K562 (cell line): ENCODE measurements around the gene RGMB. TPM values are rescaled to one million over a fixed set of nuclear protein-coding genes. Genes with fewer than 3 reads are reported as not detected.

ENCODE experiments used
- ATAC-seq: fragments of 200-7000 bp; cut with Tn5 transposase; 3 replicates; pipeline ENCODE4 v1.9.1; 2020; ENCODE audit warnings: moderate library complexity
- Bru-seq: library from RNA; stranded (reverse); fragments of 400-500 nt; gene quantifications from one replicate; lab custom pipeline; 2021; lab: Mats Ljungman, UMichigan
- BruChase-seq, 2 experiments: library from RNA; stranded (reverse); fragments of 400-500 nt; gene quantifications; one replicate each; lab custom pipeline; 2021; lab: Mats Ljungman, UMichigan
- BruUV-seq: library from RNA; stranded (reverse); fragments of 400-500 nt; replicated peaks from 2 replicates; lab custom pipeline; 2021; lab: Mats Ljungman, UMichigan
- CTCF ChIA-PET: fragments of 300-600 bp; formaldehyde crosslinking; extraction: SDS; loops from one replicate; lab custom pipeline; 2021; ENCODE audit warnings: low intra/inter-chr PET ratio; lab: Yijun Ruan, JAX
- POLR2A ChIA-PET: fragments of 300-600, 350-650 bp; sonication (Branson Sonifier 250); formaldehyde crosslinking; extraction: SDS; loops from one replicate; lab custom pipeline; 2021; ENCODE audit warnings: antibody characterized with exemption, inconsistent platforms; lab: Yijun Ruan, JAX
- DNase-seq, 4 experiments: peaks; one replicate each; pipeline versions ENCODE4 v3.0.0 to v3.0.0-alpha.2; 2011 to 2018; ENCODE audit warnings: low spot score in 3 of 4, mixed read lengths in 3 of 4; ENCODE audit errors: extremely low read depth in 1 of 4
- FAIRE-seq: peaks from 2 replicates; lab custom pipeline; 2011; peaks lifted over from hg19 to GRCh38; lab: Jason Lieb, UNC
- H2AFZ ChIP-seq: 2 replicates; pipeline ENCODE4 v1.6.0; 2011; ENCODE audit warnings: low read depth, low read length, control low read depth, inconsistent platforms
- H3K27ac ChIP-seq: fragments of 200-600 bp; 3 replicates; pipeline ENCODE4 v1.8.0; 2011; ENCODE audit warnings: low read depth, mild to moderate bottlenecking, control low read depth, inconsistent platforms, low read length, moderate library complexity, mixed read lengths; ENCODE audit errors: extremely low read depth
- H3K27me3 ChIP-seq, 2 experiments: fragments of 300-600 bp in 1 of 2; 2 replicates in 1 of 2; 3 replicates in 1 of 2; pipeline versions ENCODE4 v1.6.0 to v1.8.0; 2011; ENCODE audit warnings: inconsistent platforms in 2 of 2, low read length in 2 of 2, mild to moderate bottlenecking in 1 of 2, mixed read lengths in 1 of 2, moderate library complexity in 1 of 2; ENCODE audit not compliant: control insufficient read depth in 2 of 2, insufficient read depth in 2 of 2
- H3K36me3 ChIP-seq: fragments of 300-600 bp; 3 replicates; pipeline ENCODE4 v1.8.0; 2011; ENCODE audit warnings: mild to moderate bottlenecking, low read length, inconsistent platforms; ENCODE audit not compliant: control insufficient read depth, insufficient read depth
- H3K4me1 ChIP-seq, 2 experiments: fragments of 200-600 bp in 1 of 2; replicated peaks in 1 of 2; 2 replicates in 1 of 2; 3 replicates in 1 of 2; pipeline versions ENCODE4 v1.5.1 to v1.8.0; 2011; ENCODE audit warnings: inconsistent platforms in 2 of 2, low read length in 2 of 2, mild to moderate bottlenecking in 1 of 2, mixed read lengths in 1 of 2, moderate library complexity in 1 of 2; ENCODE audit not compliant: control insufficient read depth in 2 of 2, insufficient read depth in 2 of 2
- H3K4me2 ChIP-seq: 2 replicates; pipeline ENCODE4 v1.6.1; 2011; ENCODE audit warnings: low read length, control low read depth, inconsistent platforms, mixed read lengths; ENCODE audit not compliant: insufficient read depth
- H3K4me3 ChIP-seq: fragments of 200-600 bp; sonication (generic), shearing (Covaris generic); 2 replicates; pipeline ENCODE4 v1.5.1; 2016; ENCODE audit warnings: control low read depth, inconsistent platforms
- H3K79me2 ChIP-seq: fragments of 200-600 bp; 3 replicates; pipeline ENCODE4 v1.8.0; 2011; ENCODE audit warnings: low read length, inconsistent platforms; ENCODE audit not compliant: control insufficient read depth, insufficient read depth
- H3K9ac ChIP-seq, 2 experiments: 2 replicates each; pipeline versions ENCODE4 v1.6.0 to v1.6.1; 2011; ENCODE audit warnings: low read depth in 2 of 2, low read length in 2 of 2, control low read depth in 1 of 2, inconsistent platforms in 1 of 2, mild to moderate bottlenecking in 1 of 2, mixed read lengths in 1 of 2; ENCODE audit not compliant: insufficient read depth in 1 of 2
- H3K9me1 ChIP-seq: one replicate; pipeline ENCODE4 v1.6.0; 2011; ENCODE audit warnings: inconsistent platforms, mild to moderate bottlenecking, low read length, moderate library complexity; ENCODE audit not compliant: control insufficient read depth, insufficient read depth
- H3K9me3 ChIP-seq: replicated peaks from 2 replicates; pipeline ENCODE4 v1.5.1; 2011; ENCODE audit warnings: low read depth, low read length, inconsistent platforms; ENCODE audit not compliant: control insufficient read depth, insufficient read depth
- H4K20me1 ChIP-seq: replicated peaks from 2 replicates; pipeline ENCODE4 v1.6.1; 2011; ENCODE audit warnings: low read length, inconsistent platforms, mixed read lengths; ENCODE audit not compliant: control insufficient read depth, insufficient read depth
- WGBS: fragments of 100-300 bp; shearing (Covaris generic); methylation state at CpG from one replicate; pipeline ENCODE4 v1.1.6; 2016; ENCODE audit warnings: low coverage, mixed read lengths; ENCODE audit not compliant: insufficient coverage; ENCODE audit errors: missing lambda C conversion rate; 5-methylcytosine and 5-hydroxymethylcytosine counted together
- in situ Hi-C: fragments of 300-500 bp; cut with MboI; formaldehyde crosslinking; loops from 4 replicates; pipeline ENCODE4 v1.15.0; 2018; ENCODE audit warnings: inconsistent platforms, mixed read lengths
- intact Hi-C: fragments of 100-400 bp; cut with micrococcal nuclease; formaldehyde crosslinking; loops from 2 replicates; pipeline ENCODE4 v1.14.2; 2022
- long read RNA-seq, 3 experiments: library from polyadenylated mRNA in 2 of 3; library from RNA in 1 of 3; unstranded in 2 of 3; stranded (forward) in 1 of 3; transcript quantifications; one replicate each; pipeline ENCODE4 v2.0.0, GENCODE V29; 2019 to 2022
- polyA minus RNA-seq, 3 experiments: library from RNA; depleted of rRNA, polyadenylated mRNA; stranded (reverse); fragments of >200 nt; gene quantifications; 2 replicates each; pipeline ENCODE4 v1.2.3, GENCODE V29; 2011
- polyA plus RNA-seq, 8 experiments: library from polyadenylated mRNA; depleted of rRNA in 4 of 8; stranded (reverse) in 5 of 8; unstranded in 3 of 8; fragments of >200 nt; fragmentation: Nextera tagmentation in 2 of 8; fragmentation: Illumina TruSeq in 1 of 8; extraction: Ambion mirVana in 2 of 8; extraction: Trizol in 1 of 8; gene quantifications; 2 replicates each; pipeline versions ENCODE4 v1.2.1 to v1.2.3, GENCODE V29; 2011 to 2014; ENCODE audit warnings: inconsistent platforms in 1 of 8, missing spikeins in 1 of 8
- total RNA-seq, 7 experiments: library from RNA; depleted of rRNA in 6 of 7; stranded (reverse); fragments of >200 nt in 6 of 7; fragmentation: Illumina TruSeq in 2 of 7; extraction: Trizol in 2 of 7; gene quantifications; 2 replicates each; pipeline versions ENCODE4 v1.2.1 to v1.2.3, GENCODE V29; 2011 to 2021; ENCODE audit warnings: low replicate concordance in 1 of 7
- TF ChIP-seq, protein P1 (sequence below): sonication (generic); formaldehyde crosslinking; IDR thresholded peaks from 2 replicates; pipeline ENCODE4 v1.9.0; 2022; ENCODE audit warnings: mild to moderate bottlenecking, missing genetic modification reagents
- TF ChIP-seq, protein P2 (sequence below): fragments of 450-650 bp; IDR thresholded peaks from 2 replicates; pipeline ENCODE4 v1.6.1; 2016

Gene RGMB, protein sequence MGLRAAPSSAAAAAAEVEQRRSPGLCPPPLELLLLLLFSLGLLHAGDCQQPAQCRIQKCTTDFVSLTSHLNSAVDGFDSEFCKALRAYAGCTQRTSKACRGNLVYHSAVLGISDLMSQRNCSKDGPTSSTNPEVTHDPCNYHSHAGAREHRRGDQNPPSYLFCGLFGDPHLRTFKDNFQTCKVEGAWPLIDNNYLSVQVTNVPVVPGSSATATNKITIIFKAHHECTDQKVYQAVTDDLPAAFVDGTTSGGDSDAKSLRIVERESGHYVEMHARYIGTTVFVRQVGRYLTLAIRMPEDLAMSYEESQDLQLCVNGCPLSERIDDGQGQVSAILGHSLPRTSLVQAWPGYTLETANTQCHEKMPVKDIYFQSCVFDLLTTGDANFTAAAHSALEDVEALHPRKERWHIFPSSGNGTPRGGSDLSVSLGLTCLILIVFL
- total RNA-seq (2011; cell fraction: chromatin; rRNA removed; ENCODE audit: low replicate concordance), result not detected in 2 replicates
- not detected in 2 replicates for total RNA-seq (2011; cell fraction: nucleolus; rRNA removed)
- total RNA-seq (2011; cell fraction: nucleoplasm; rRNA removed), result not detected in 2 replicates
- 0.08 TPM in 1 of 2 replicates, not detected in the other for total RNA-seq (2014; rRNA removed)
- not detected in 2 replicates for total RNA-seq (2014; rRNA removed; fragmentation: Illumina TruSeq; extraction: Trizol)
- not detected in 2 replicates for total RNA-seq (2015; rRNA removed; fragmentation: Illumina TruSeq; extraction: Trizol)
- 0.31 and 0.38 TPM in 2 replicates for total RNA-seq (2021)
- polyA plus RNA-seq (2011; rRNA removed), result not detected in 2 replicates
- not detected in 2 replicates for polyA plus RNA-seq (2011; cell fraction: cytosol; rRNA removed)
- 0.10 TPM in 1 of 2 replicates, not detected in the other for polyA plus RNA-seq (2011; cell fraction: nucleus; rRNA removed)
- polyA plus RNA-seq (2012), result 0.11 TPM in 1 of 2 replicates, not detected in the other
- polyA plus RNA-seq (2014; fragmentation: Illumina TruSeq; extraction: Trizol), result not detected in 2 replicates
- not detected for polyA plus RNA-seq (2014; fragmentation: Nextera tagmentation; extraction: Ambion mirVana)
- polyA plus RNA-seq (2014; rRNA removed), result 0.03 TPM in 1 of 2 replicates, not detected in the other
- polyA minus RNA-seq (2011; rRNA and poly(A)+ RNA removed), result not detected in 2 replicates
- not detected in 2 replicates for polyA minus RNA-seq (2011; cell fraction: cytosol; rRNA and poly(A)+ RNA removed)
- polyA minus RNA-seq (2011; cell fraction: nucleus; rRNA and poly(A)+ RNA removed), result 0.13 TPM in 1 of 2 replicates, not detected in the other
- percentile 18 among the genes with signal in this experiment for Bru-seq, nascent RNA
- BruChase-seq, experiment 1, labeled RNA remaining after a 2-hour chase, result percentile 23 among the genes with signal in this experiment
- BruChase-seq, experiment 2, labeled RNA remaining after a 6-hour chase, result percentile 26 among the genes with signal in this experiment
- long read RNA-seq, experiment 1, result 0 reads
- long read RNA-seq, experiment 2, result 0 reads
- long read RNA-seq, experiment 3, result 0 reads

DNA sequence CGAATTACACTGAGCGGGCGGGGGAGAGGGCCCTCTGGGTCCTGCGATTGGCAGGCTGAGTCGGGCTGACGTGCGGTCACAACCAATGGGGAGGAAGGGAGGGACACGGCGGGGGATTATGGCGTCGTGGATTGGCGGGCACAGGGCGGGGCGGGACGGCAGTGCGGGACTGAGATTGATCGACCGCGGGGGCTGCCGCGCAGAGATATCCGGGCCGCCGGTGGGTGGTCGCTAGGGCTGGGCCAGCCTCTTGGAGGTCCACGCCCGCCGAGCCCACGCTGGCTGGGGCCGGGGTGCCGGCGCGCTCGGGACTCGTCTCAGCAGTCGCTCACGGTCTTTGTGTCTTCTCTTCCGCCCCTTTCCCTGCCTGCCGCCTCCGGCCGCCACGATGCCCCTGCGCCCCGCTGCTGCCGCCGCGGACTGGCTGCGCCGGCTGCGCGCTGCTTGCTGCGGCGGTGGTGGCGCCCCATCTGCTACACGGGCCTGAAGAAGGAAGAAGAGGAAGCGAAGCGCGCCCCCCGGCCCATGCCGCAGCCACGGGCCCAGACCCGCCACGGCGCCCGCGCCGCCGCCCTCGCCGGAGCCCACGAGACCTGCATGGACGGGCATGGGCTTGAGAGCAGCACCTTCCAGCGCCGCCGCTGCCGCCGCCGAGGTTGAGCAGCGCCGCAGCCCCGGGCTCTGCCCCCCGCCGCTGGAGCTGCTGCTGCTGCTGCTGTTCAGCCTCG lies at the start of gene RGMB:
Gene RGMB, plus strand, starts transcription at position 200 of the 728 bp plus-strand sequence. Its CDS starts 408 bp downstream, at position 608.
- no peaks in the 10 kb centered on the region for H3K79me2 ChIP-seq
- no peak within 1 kb of the TSS for H2AFZ ChIP-seq
- no peaks in the 10 kb centered on the region for H3K36me3 ChIP-seq
- TF ChIP-seq, protein P1, sequence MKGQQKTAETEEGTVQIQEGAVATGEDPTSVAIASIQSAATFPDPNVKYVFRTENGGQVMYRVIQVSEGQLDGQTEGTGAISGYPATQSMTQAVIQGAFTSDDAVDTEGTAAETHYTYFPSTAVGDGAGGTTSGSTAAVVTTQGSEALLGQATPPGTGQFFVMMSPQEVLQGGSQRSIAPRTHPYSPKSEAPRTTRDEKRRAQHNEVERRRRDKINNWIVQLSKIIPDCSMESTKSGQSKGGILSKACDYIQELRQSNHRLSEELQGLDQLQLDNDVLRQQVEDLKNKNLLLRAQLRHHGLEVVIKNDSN, result no peak
- TF ChIP-seq, protein P2, sequence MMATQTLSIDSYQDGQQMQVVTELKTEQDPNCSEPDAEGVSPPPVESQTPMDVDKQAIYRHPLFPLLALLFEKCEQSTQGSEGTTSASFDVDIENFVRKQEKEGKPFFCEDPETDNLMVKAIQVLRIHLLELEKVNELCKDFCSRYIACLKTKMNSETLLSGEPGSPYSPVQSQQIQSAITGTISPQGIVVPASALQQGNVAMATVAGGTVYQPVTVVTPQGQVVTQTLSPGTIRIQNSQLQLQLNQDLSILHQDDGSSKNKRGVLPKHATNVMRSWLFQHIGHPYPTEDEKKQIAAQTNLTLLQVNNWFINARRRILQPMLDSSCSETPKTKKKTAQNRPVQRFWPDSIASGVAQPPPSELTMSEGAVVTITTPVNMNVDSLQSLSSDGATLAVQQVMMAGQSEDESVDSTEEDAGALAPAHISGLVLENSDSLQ, result peak; percentile 79
- no peak within 1 kb of the TSS; a peak in 1 of 4 replicates for H3K9ac ChIP-seq
- 0 out of 2 replicates have a peak, but pooled peaks cover 2% of the 10 kb centered on the region for H4K20me1 ChIP-seq
- in situ Hi-C loops (no loop called here), intact Hi-C loops (no loop called here)
- DNase-seq (peak in 1 of 4 experiments; percentile 26), FAIRE-seq (no peak), ATAC-seq (peak; percentile 43)
- H3K4me3 ChIP-seq, result no peak within 1 kb of the TSS
- no peaks in the 10 kb centered on the region for H3K9me1 ChIP-seq
- ChIA-PET POLR2A (no interaction called here), CTCF (no interaction called here)
- WGBS, result 31% methylated on average over 26 of the region's 84 CpGs
- BruUV-seq, result no TSS peak
- H3K27ac ChIP-seq, result no peak within 1 kb of the TSS
- H3K4me1 ChIP-seq, result peaks cover 0 to 32% of the 10 kb centered on the region in 2 experiments; a peak in 2 of 5 replicates
- no peaks in the 10 kb centered on the region for H3K9me3 ChIP-seq
- no peak within 1 kb of the TSS; the same call in none of the 2 replicates for H3K4me2 ChIP-seq
- peaks cover 13 to 36% of the 10 kb centered on the region in 2 experiments; a peak in 4 of 5 replicates for H3K27me3 ChIP-seq
